ENCODE results near the gene OR2V2. TPM values are rescaled to one million over a fixed set of nuclear protein-coding genes. Genes with fewer than 3 reads are reported as not detected.

The OR2V2 gene
- polyA plus RNA-seq, 1 donor = not detected

- peak; percentile 60 for DNase-seq
These were observed 43.5 kb downstream of the OR2V2 start for GRCh38 chr5:181190711-181191525.

GRCh38 chr5:181191526-181192336 is 44.3 kb downstream of the OR2V2 start:
- DNase-seq = peak; percentile 97

- DNase-seq = no peak
These were observed 45.1 kb downstream of the OR2V2 start for GRCh38 chr5:181192337-181193046.

- no peak for DNase-seq
These were observed 46.3 kb downstream of the OR2V2 start for GRCh38 chr5:181193656-181194055.

GRCh38 chr5:181194489-181195248 is 47.3 kb downstream of the OR2V2 start:
- no peak for DNase-seq

GRCh38 chr5:181195249-181195761 is 47.9 kb downstream of the OR2V2 start:
- no peak for DNase-seq

- DNase-seq = no peak
These were observed 50.1 kb downstream of the OR2V2 start for GRCh38 chr5:181197326-181197951.

- no peak for DNase-seq
These were observed 50.8 kb downstream of the OR2V2 start for GRCh38 chr5:181198106-181198685.

GRCh38 chr5:181198905-181199519 is 51.6 kb downstream of the OR2V2 start:
- DNase-seq = no peak

GRCh38 chr5:181199881-181200638 is 52.7 kb downstream of the OR2V2 start:
- DNase-seq = no peak

- no peak for DNase-seq
These were observed 53.4 kb downstream of the OR2V2 start for GRCh38 chr5:181200816-181201215.

GRCh38 chr5:181203093-181203711 is 55.8 kb downstream of the OR2V2 start:
- no peak for DNase-seq

GRCh38 chr5:181203777-181204112 is 56.4 kb downstream of the OR2V2 start:
- DNase-seq = no peak

GRCh38 chr5:181204113-181204825 is 56.9 kb downstream of the OR2V2 start:
- no peak for DNase-seq

GRCh38 chr5:181204826-181205760 is 57.7 kb downstream of the OR2V2 start, which contains the start of gene TRIM7:
TRIM7 (minus strand) TSS chr5:181205196; CDS start chr5:181205110, 86 bp downstream.
- DNase-seq = no peak

GRCh38 chr5:181205761-181206649 is 58.6 kb downstream of the OR2V2 start:
- no peak for DNase-seq

Measured in hindlimb muscle (tissue), 1 donor.